OCI-LY7 (cell line): ENCODE measurements around the gene AMDHD1. TPM values are rescaled to one million over a fixed set of nuclear protein-coding genes. Genes with fewer than 3 reads are reported as not detected.

Source experiments
- BruUV-seq: library from RNA; stranded (reverse); fragments of 400-500 nt; replicated peaks from 2 replicates; lab custom pipeline; 2021; lab: Mats Ljungman, UMichigan
- CTCF ChIA-PET: fragments of 300-600 bp; sonication (Branson Sonifier 250); formaldehyde crosslinking; loops from one replicate; lab custom pipeline; 2022; ENCODE audit warnings: antibody characterized with exemption; ENCODE audit not compliant: unreplicated experiment; lab: Charles Lee
- POLR2A ChIA-PET: fragments of 300-600 bp; sonication (Branson Sonifier 250); formaldehyde crosslinking; loops from one replicate; lab custom pipeline; 2022; ENCODE audit warnings: antibody characterized with exemption; lab: Charles Lee
- DNase-seq: peaks from one replicate; pipeline ENCODE4 v3.0.0-alpha.2; 2015; ENCODE audit warnings: low spot score
- H2AFZ ChIP-seq: fragments of 200-600 bp; sonication (generic), shearing (Covaris generic); 2 replicates; pipeline ENCODE4 v1.6.1; 2014; ENCODE audit warnings: mild to moderate bottlenecking, antibody characterized with exemption, low read length, moderate library complexity
- H3K27ac ChIP-seq: fragments of 200-600 bp; sonication (generic); 2 replicates; pipeline ENCODE4 v1.5.1; 2014; ENCODE audit warnings: mixed run types, low read depth, mild to moderate bottlenecking, moderate library complexity, low read length, inconsistent platforms; ENCODE audit not compliant: poor library complexity, severe bottlenecking
- H3K36me3 ChIP-seq: fragments of 200-600 bp; sonication (generic); 2 replicates; pipeline ENCODE4 v1.6.1; 2014; ENCODE audit warnings: mild to moderate bottlenecking, antibody characterized with exemption, low read length, moderate library complexity, mixed read lengths; ENCODE audit not compliant: insufficient read depth
- H3K4me1 ChIP-seq: fragments of 200-600 bp; sonication (generic); 2 replicates; pipeline ENCODE4 v1.5.1; 2014; ENCODE audit warnings: mild to moderate bottlenecking, low read length; ENCODE audit not compliant: insufficient read depth, poor library complexity, severe bottlenecking
- H3K4me2 ChIP-seq: fragments of 200-600 bp; sonication (generic); 2 replicates; pipeline ENCODE4 v1.6.1; 2014; ENCODE audit warnings: mild to moderate bottlenecking, low read length
- H3K4me3 ChIP-seq: fragments of 200-600 bp; sonication (generic); 2 replicates; pipeline ENCODE4 v1.5.1; 2014; ENCODE audit warnings: mild to moderate bottlenecking, low read depth, low read length; ENCODE audit not compliant: poor library complexity, severe bottlenecking
- H3K79me2 ChIP-seq: fragments of 200-600 bp; sonication (generic); 2 replicates; pipeline ENCODE4 v1.6.1; 2016; ENCODE audit warnings: low read depth, mild to moderate bottlenecking, low read length, moderate library complexity, mixed read lengths; ENCODE audit not compliant: insufficient read depth
- H3K9me2 ChIP-seq: fragments of 200-600 bp; sonication (generic); 2 replicates; pipeline ENCODE4 v1.6.1; 2016; ENCODE audit warnings: mild to moderate bottlenecking, low read length, mixed read lengths; ENCODE audit not compliant: insufficient read depth
- H3K9me3 ChIP-seq: fragments of 200-600 bp; sonication (generic); 2 replicates; pipeline ENCODE4 v1.6.1; 2014; ENCODE audit warnings: mild to moderate bottlenecking, mixed run types, low read length, mixed read lengths
- H4K20me1 ChIP-seq: fragments of 200-600 bp; sonication (generic); 2 replicates; pipeline ENCODE4 v1.6.1; 2014; ENCODE audit warnings: mild to moderate bottlenecking, antibody characterized with exemption, low read length, moderate library complexity, mixed read lengths; ENCODE audit not compliant: insufficient read depth
- EZH2phosphoT487 ChIP-seq: fragments of 200-600 bp; sonication (generic); IDR thresholded peaks from 2 replicates; pipeline ENCODE4 v1.6.1; 2018; ENCODE audit warnings: low read depth, borderline replicate concordance, mild to moderate bottlenecking, mixed run types, antibody characterized with exemption, low read length, moderate library complexity, mixed read lengths
- intact Hi-C: fragments of 100-400 bp; cut with micrococcal nuclease; formaldehyde crosslinking; loops from one replicate; pipeline ENCODE4 v1.10.0; 2022; ENCODE audit not compliant: unreplicated experiment
- total RNA-seq, 2 experiments: library from RNA; depleted of rRNA in 1 of 2; stranded (reverse); fragments of >200 nt in 1 of 2; shearing (Covaris generic) in 1 of 2; gene quantifications; 2 replicates each; pipeline ENCODE4 v1.2.3, GENCODE V29; 2014 to 2022
- TF ChIP-seq, protein P1 (sequence below): fragments of 200-600 bp; sonication (generic); conservative IDR thresholded peaks from 2 replicates; pipeline ENCODE4 v1.5.1; 2014; ENCODE audit warnings: mild to moderate bottlenecking, antibody characterized with exemption, low read length, moderate library complexity, mixed read lengths

AMDHD1 gene
- total RNA-seq, 2 experiments from 2014 or later, result 0.50 to 2.8 TPM

- BruUV-seq, result no TSS peak
- H3K4me3 ChIP-seq, result no peak overlapping the region
- H2AFZ ChIP-seq, result no peak overlapping the region
- CTCF ChIA-PET, result no interaction called here
- DNase-seq, result no peak
- intact Hi-C loops, result no loop called here
- peaks cover 16% of the 10 kb centered on the region for H3K4me1 ChIP-seq
- no peaks in the 10 kb centered on the region for H3K9me3 ChIP-seq
- no peak overlapping the region for H3K27ac ChIP-seq
- TF ChIP-seq EZH2phosphoT487, result no peak
- TF ChIP-seq, protein P1, sequence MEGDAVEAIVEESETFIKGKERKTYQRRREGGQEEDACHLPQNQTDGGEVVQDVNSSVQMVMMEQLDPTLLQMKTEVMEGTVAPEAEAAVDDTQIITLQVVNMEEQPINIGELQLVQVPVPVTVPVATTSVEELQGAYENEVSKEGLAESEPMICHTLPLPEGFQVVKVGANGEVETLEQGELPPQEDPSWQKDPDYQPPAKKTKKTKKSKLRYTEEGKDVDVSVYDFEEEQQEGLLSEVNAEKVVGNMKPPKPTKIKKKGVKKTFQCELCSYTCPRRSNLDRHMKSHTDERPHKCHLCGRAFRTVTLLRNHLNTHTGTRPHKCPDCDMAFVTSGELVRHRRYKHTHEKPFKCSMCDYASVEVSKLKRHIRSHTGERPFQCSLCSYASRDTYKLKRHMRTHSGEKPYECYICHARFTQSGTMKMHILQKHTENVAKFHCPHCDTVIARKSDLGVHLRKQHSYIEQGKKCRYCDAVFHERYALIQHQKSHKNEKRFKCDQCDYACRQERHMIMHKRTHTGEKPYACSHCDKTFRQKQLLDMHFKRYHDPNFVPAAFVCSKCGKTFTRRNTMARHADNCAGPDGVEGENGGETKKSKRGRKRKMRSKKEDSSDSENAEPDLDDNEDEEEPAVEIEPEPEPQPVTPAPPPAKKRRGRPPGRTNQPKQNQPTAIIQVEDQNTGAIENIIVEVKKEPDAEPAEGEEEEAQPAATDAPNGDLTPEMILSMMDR, result no peak
- POLR2A ChIA-PET, result interaction anchor here (0.5 to 1.1 kb wide), 6 partner anchors 15 to 969 kb away, joined by 3 to 4 read pairs (median 3); partner anchors contain the start of genes AMDHD1 and CCDC38
- H3K36me3 ChIP-seq, result no peaks in the 10 kb centered on the region
- H4K20me1 ChIP-seq, result no peaks in the 10 kb centered on the region
- no peaks in the 10 kb centered on the region for H3K9me2 ChIP-seq
- no peaks in the 10 kb centered on the region for H3K79me2 ChIP-seq
- no peak overlapping the region for H3K4me2 ChIP-seq
These were observed 35.2 kb downstream of the AMDHD1 start for GRCh38 chr12:95978351-95978750.

- Histone ChIP-seq H3K27ac (no peak overlapping the region), H3K4me2 (no peak overlapping the region), H3K36me3 (no peaks in the 10 kb centered on the region), H3K9me3 (no peaks in the 10 kb centered on the region), H3K9me2 (no peaks in the 10 kb centered on the region), H3K79me2 (no peaks in the 10 kb centered on the region), H2AFZ (no peak overlapping the region), H4K20me1 (no peaks in the 10 kb centered on the region), H3K4me3 (no peak overlapping the region), H3K4me1 (peaks cover 13% of the 10 kb centered on the region)
- BruUV-seq, result no TSS peak
- CTCF ChIA-PET, result no interaction called here
- intact Hi-C loops, result no loop called here
- POLR2A ChIA-PET, result interaction anchor here (0.5 to 1.1 kb wide), 5 partner anchors 15 to 969 kb away, joined by 3 to 4 read pairs (median 3); partner anchors contain the start of genes AMDHD1 and CCDC38
- TF ChIP-seq, protein P1, result no peak
- no peak for TF ChIP-seq EZH2phosphoT487
- no peak for DNase-seq
These were observed 35.6 kb downstream of the AMDHD1 start for GRCh38 chr12:95978774-95979173.

DNA sequence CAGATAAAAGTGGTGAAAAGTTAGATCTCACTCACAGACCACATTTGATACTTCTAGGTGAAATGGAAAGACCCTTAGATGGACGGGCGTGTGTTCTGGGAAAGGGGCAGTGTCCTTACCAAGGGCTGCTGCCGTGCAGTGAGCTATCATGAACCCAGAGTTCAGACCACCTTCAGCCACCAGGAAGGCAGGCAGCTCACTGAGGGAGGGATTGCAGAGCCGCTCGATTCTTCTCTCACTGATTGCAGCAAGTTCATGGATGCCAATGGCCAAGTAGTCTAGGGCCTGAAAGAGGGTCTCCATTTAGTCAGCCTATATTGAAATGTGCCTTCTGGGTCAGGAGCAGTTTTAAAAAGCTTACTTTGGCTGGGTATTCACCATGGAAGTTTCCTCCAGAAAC, 37.3 kb downstream of the AMDHD1 start:
- H3K9me3 ChIP-seq, result no peaks in the 10 kb centered on the region
- no peaks in the 10 kb centered on the region for H3K36me3 ChIP-seq
- TF ChIP-seq EZH2phosphoT487, result no peak
- TF ChIP-seq, protein P1, result no peak
- H2AFZ ChIP-seq, result no peak overlapping the region
- no peaks in the 10 kb centered on the region for H3K4me1 ChIP-seq
- H4K20me1 ChIP-seq, result no peaks in the 10 kb centered on the region
- H3K4me2 ChIP-seq, result no peak overlapping the region
- no peak overlapping the region for H3K4me3 ChIP-seq
- BruUV-seq, result no TSS peak
- H3K9me2 ChIP-seq, result no peaks in the 10 kb centered on the region
- POLR2A ChIA-PET, result interaction anchor here (0.6 to 1.1 kb wide), 5 partner anchors 39 to 1334 kb away, joined by 3 to 7 read pairs (median 5); partner anchors contain the start of gene CCDC38
- intact Hi-C loops, result no loop called here
- H3K79me2 ChIP-seq, result no peaks in the 10 kb centered on the region
- DNase-seq, result no peak
- H3K27ac ChIP-seq, result no peak overlapping the region
- CTCF ChIA-PET, result no interaction called here
